BE2C (cell line): ENCODE results near the gene UBD. TPM values are rescaled to one million over a fixed set of nuclear protein-coding genes. Genes with fewer than 3 reads are reported as not detected.

Experiments used
- DNase-seq: peaks from one replicate; pipeline ENCODE4 v3.0.0-alpha.2; 2020
- H3K27me3 ChIP-seq: fragments of 250-450 bp; sonication (Bioruptor Pico); 2 replicates; pipeline ENCODE4 v1.5.1; 2020; ENCODE audit warnings: mild to moderate bottlenecking
- H3K36me3 ChIP-seq: fragments of 250-450 bp; sonication (Bioruptor Pico); 2 replicates; pipeline ENCODE4 v1.5.1; 2020; ENCODE audit warnings: mild to moderate bottlenecking
- H3K4me1 ChIP-seq: fragments of 250-450 bp; sonication (Bioruptor Pico); 2 replicates; pipeline ENCODE4 v1.5.1; 2020
- H3K4me3 ChIP-seq: 2 replicates; pipeline ENCODE4 v1.5.1; 2011; ENCODE audit warnings: low read depth, low read length
- H3K9me3 ChIP-seq: fragments of 250-450 bp; sonication (Bioruptor Pico); 2 replicates; pipeline ENCODE4 v1.5.1; 2020
- CTCF ChIP-seq: IDR thresholded peaks from 2 replicates; pipeline ENCODE4 v1.5.1; 2012; ENCODE audit warnings: mild to moderate bottlenecking, low read depth, low read length
- polyA plus RNA-seq: library from polyadenylated mRNA; unstranded; fragments of >200 nt; gene quantifications from one replicate; pipeline ENCODE4 v1.2.1, GENCODE V29; 2012; ENCODE audit warnings: low read depth, missing spikeins; ENCODE audit not compliant: insufficient read length, insufficient read depth

UBD gene
- 0.45 TPM for polyA plus RNA-seq

GRCh38 chr6:29559524-29560287, at the start of gene UBD:
Gene UBD (minus strand): TSS chr6:29559732. CDS start chr6:29559701, 31 bp downstream.
- DNase-seq: no peak
- H3K4me3 ChIP-seq: no peak within 1 kb of the TSS
- peaks cover 8% of the 10 kb centered on the region for H3K27me3 ChIP-seq
- H3K4me1 ChIP-seq: no peaks in the 10 kb centered on the region
- no peaks in the 10 kb centered on the region for H3K36me3 ChIP-seq
- no peak for TF ChIP-seq CTCF
- no peaks in the 10 kb centered on the region for H3K9me3 ChIP-seq

GRCh38 chr6:29608131-29608530, 48.6 kb upstream of the UBD start:
- Histone ChIP-seq H3K36me3 (peaks cover 6% of the 10 kb centered on the region), H3K9me3 (no peaks in the 10 kb centered on the region), H3K27me3 (no peaks in the 10 kb centered on the region), H3K4me3 (no peak overlapping the region), H3K4me1 (peaks cover 3% of the 10 kb centered on the region; the same call in 1 of the 2 replicates)
- no peak for TF ChIP-seq CTCF
- DNase-seq: no peak

- H3K9me3 ChIP-seq: no peaks in the 10 kb centered on the region
- no peaks in the 10 kb centered on the region for H3K27me3 ChIP-seq
- no peak overlapping the region for H3K4me3 ChIP-seq
- H3K36me3 ChIP-seq: no peaks in the 10 kb centered on the region
- DNase-seq: peak; percentile 53
- no peak for TF ChIP-seq CTCF
- H3K4me1 ChIP-seq: peaks cover 3% of the 10 kb centered on the region; the same call in 1 of the 2 replicates
Observed at GRCh38 chr6:29603930-29604329, 44.4 kb upstream of the UBD start.

GRCh38 chr6:29603456-29603855, 43.9 kb upstream of the UBD start:
- H3K36me3 ChIP-seq: no peaks in the 10 kb centered on the region
- TF ChIP-seq CTCF: no peak
- no peak for DNase-seq
- H3K4me1 ChIP-seq: peaks cover 3% of the 10 kb centered on the region; the same call in 1 of the 2 replicates
- no peaks in the 10 kb centered on the region for H3K9me3 ChIP-seq
- no peak overlapping the region for H3K4me3 ChIP-seq
- no peaks in the 10 kb centered on the region for H3K27me3 ChIP-seq

GRCh38 chr6:29602564-29603361, 43.2 kb upstream of the UBD start:
- Histone ChIP-seq H3K27me3 (no peaks in the 10 kb centered on the region), H3K4me1 (peaks cover 3% of the 10 kb centered on the region; the same call in 1 of the 2 replicates), H3K4me3 (no peak overlapping the region), H3K9me3 (no peaks in the 10 kb centered on the region), H3K36me3 (no peaks in the 10 kb centered on the region)
- TF ChIP-seq CTCF: peak; percentile 48
- DNase-seq: peak; percentile 38
